B cell (primary cell): Measurements from ENCODE around the gene TAF11L13. TPM values are rescaled to one million over a fixed set of nuclear protein-coding genes. Genes with fewer than 3 reads are reported as not detected.
"Not testable (repeated sequence)": the region's sequence is repeated elsewhere in the genome, so short reads cannot be mapped to it uniquely, and the experiment has no call there.

ENCODE experiments used
- ATAC-seq: fragments of 200-7000 bp; cut with Tn5 transposase; one replicate; pipeline ENCODE4 v1.10.0; 2021; ENCODE audit warnings: low read depth, mild to moderate bottlenecking, moderate number of reproducible peaks, moderate library complexity
- CTCF ChIA-PET: fragments of 350-600 bp; sonication (Branson Sonifier 250); formaldehyde crosslinking; loops from one replicate; lab custom pipeline; 2021; ENCODE audit warnings: antibody characterized with exemption, inconsistent platforms; lab: Charles Lee
- POLR2A ChIA-PET: fragments of 350-600 bp; sonication (Branson Sonifier 250); formaldehyde crosslinking; loops from one replicate; lab custom pipeline; 2021; ENCODE audit warnings: antibody characterized with exemption; lab: Charles Lee
- DNase-seq: peaks from one replicate; pipeline ENCODE4 v3.0.0; 2013
- H2AFZ ChIP-seq: 2 replicates; pipeline ENCODE4 v1.6.1; 2012; ENCODE audit warnings: mild to moderate bottlenecking, low read depth, low read length; ENCODE audit not compliant: insufficient read depth, poor library complexity, severe bottlenecking
- H3K27ac ChIP-seq, 2 donors: 1 replicate in 1 of 2; 2 replicates in 1 of 2; pipeline ENCODE4 v1.5.1; 2012 to 2013; ENCODE audit warnings: low read length in 2 of 2, mild to moderate bottlenecking in 2 of 2, moderate library complexity in 1 of 2
- H3K27me3 ChIP-seq, 4 experiments: fragments of 200-600 bp in 1 of 4; sonication (generic) in 1 of 4; replicated peaks in 1 of 4; 1 replicate in 2 of 4; 2 replicates in 2 of 4; pipeline versions ENCODE4 v1.6.1 to v1.7.0; 2013 to 2016; ENCODE audit warnings: low read length in 3 of 4, mild to moderate bottlenecking in 2 of 4, mixed read lengths in 1 of 4, moderate library complexity in 1 of 4; ENCODE audit not compliant: insufficient read depth in 4 of 4, control insufficient read depth in 3 of 4; ENCODE audit errors: control extremely low read depth in 1 of 4
- H3K36me3 ChIP-seq, 2 experiments: replicated peaks in 1 of 2; 1 replicate in 1 of 2; 2 replicates in 1 of 2; pipeline versions ENCODE4 v1.6.1 to v1.7.1; 2013; ENCODE audit warnings: low read length in 1 of 2; ENCODE audit not compliant: insufficient read depth in 2 of 2, control insufficient read depth in 1 of 2; ENCODE audit errors: control extremely low read depth in 1 of 2, extremely low read depth in 1 of 2
- H3K4me1 ChIP-seq, 2 donors: fragments of 200-600 bp in 1 of 2; sonication (generic) in 1 of 2; 1 replicate in 1 of 2; 2 replicates in 1 of 2; pipeline versions ENCODE4 v1.5.1 to v1.6.1; 2013 to 2017; ENCODE audit warnings: low read length in 2 of 2; ENCODE audit not compliant: control insufficient read depth in 2 of 2, insufficient read depth in 2 of 2
- H3K4me2 ChIP-seq: replicated peaks from 2 replicates; pipeline ENCODE3; 2012; ENCODE audit warnings: mild to moderate bottlenecking, low read depth, low read length; ENCODE audit not compliant: poor library complexity, severe bottlenecking
- H3K4me3 ChIP-seq, 5 experiments: fragments of 200-600 bp in 1 of 5; sonication (generic) in 1 of 5; 1 replicate in 3 of 5; 2 replicates in 2 of 5; pipeline versions ENCODE4 v1.5.1 to v1.7.0; 2011 to 2016; ENCODE audit warnings: low read length in 4 of 5, mild to moderate bottlenecking in 4 of 5, low read depth in 2 of 5, control low read depth in 1 of 5, moderate library complexity in 1 of 5; ENCODE audit not compliant: insufficient read depth in 1 of 5; ENCODE audit errors: control extremely low read depth in 1 of 5, extremely low read depth in 1 of 5
- H3K79me2 ChIP-seq: fragments of 200-600 bp; sonication (generic); one replicate; pipeline ENCODE4 v1.6.0; 2016; ENCODE audit warnings: low read length; ENCODE audit not compliant: control insufficient read depth, insufficient read depth
- H3K9ac ChIP-seq: fragments of 200-600 bp; sonication (generic); 2 replicates; pipeline ENCODE4 v1.6.1; 2017; ENCODE audit warnings: mild to moderate bottlenecking, low read length, moderate library complexity
- H3K9me3 ChIP-seq, 3 donors: one replicate each; pipeline versions ENCODE4 v1.6.1 to v1.7.1; 2013; ENCODE audit warnings: low read length in 2 of 3; ENCODE audit not compliant: control insufficient read depth in 2 of 3, insufficient read depth in 1 of 3; ENCODE audit errors: control extremely low read depth in 1 of 3
- H4K20me1 ChIP-seq: 2 replicates; pipeline ENCODE4 v1.6.0; 2012; ENCODE audit warnings: mild to moderate bottlenecking, low read length; ENCODE audit not compliant: insufficient read depth, control insufficient read depth, poor library complexity, severe bottlenecking
- H3K27ac Mint-ChIP-seq: one replicate; pipeline ENCODE4 v1.8.0; 2021; ENCODE audit warnings: mixed read lengths
- H3K27me3 Mint-ChIP-seq: one replicate; pipeline ENCODE4 v1.8.0; 2021; ENCODE audit warnings: mixed read lengths
- H3K4me1 Mint-ChIP-seq: one replicate; pipeline ENCODE4 v1.8.0; 2021; ENCODE audit warnings: mixed read lengths
- H3K4me3 Mint-ChIP-seq: one replicate; pipeline ENCODE4 v1.8.0; 2021; ENCODE audit warnings: mixed read lengths
- H3K9me3 Mint-ChIP-seq: one replicate; pipeline ENCODE4 v1.8.0; 2022; ENCODE audit warnings: mixed read lengths; ENCODE audit not compliant: insufficient read depth
- WGBS: methylation state at CpG from one replicate; pipeline ENCODE4 v1.1.5; 2013; ENCODE audit warnings: missing lambda C conversion rate; ENCODE audit not compliant: insufficient coverage; 5-methylcytosine and 5-hydroxymethylcytosine counted together
- intact Hi-C: fragments of 100-400 bp; cut with micrococcal nuclease; formaldehyde crosslinking; loops from one replicate; pipeline ENCODE4 v1.10.0; 2022
- polyA plus RNA-seq: library from polyadenylated mRNA; depleted of rRNA; stranded (reverse); fragments of >200 nt; gene quantifications from 2 replicates; pipeline ENCODE4 v1.2.3, GENCODE V29; 2012
- total RNA-seq, 2 donors: library from RNA; stranded (reverse); fragments of 120-200 nt in 1 of 2; gene quantifications; 1 replicate in 1 of 2; 2 replicates in 1 of 2; pipeline versions ENCODE4 v1.2.3 to v1.2.4, GENCODE V29; 2013 to 2022

The TAF11L13 gene
- total and polyA plus RNA-seq, 2 donors (not counting 1 experiment from before 2014, with no cell fraction given), result not detected

- H3K9me3 Mint-ChIP-seq, H3K27ac Mint-ChIP-seq, H3K4me3 Mint-ChIP-seq, DNase-seq, H3K4me3 ChIP-seq, H3K36me3 ChIP-seq, H3K27ac ChIP-seq, H3K9me3 ChIP-seq, H3K27me3 Mint-ChIP-seq, H2AFZ ChIP-seq, CTCF ChIA-PET, POLR2A ChIA-PET, H4K20me1 ChIP-seq, H3K27me3 ChIP-seq, ATAC-seq, H3K4me1 Mint-ChIP-seq, H3K4me2 ChIP-seq, H3K4me1 ChIP-seq, H3K9ac ChIP-seq, intact Hi-C loops, H3K79me2 ChIP-seq: not testable (repeated sequence)
- no CpG with 5 or more reads among the region's 15 CpGs for WGBS
Observed at GRCh38 chr5:17597728-17598127, 34.2 kb upstream of the TAF11L13 start, which contains the start of gene TAF11L10. Gene TAF11L10 (minus strand): TSS chr5:17597828.

GRCh38 chr5:17603880-17604279 lies 28.0 kb upstream of the TAF11L13 start, which contains the start of gene TAF11L11:
Gene TAF11L11 (plus strand): TSS chr5:17604183.
- intact Hi-C loops, result not testable (repeated sequence)
- 54% methylated on average over 2 of the region's 6 CpGs for WGBS

More at GRCh38 chr5:17603880-17604279, 28.0 kb upstream of the TAF11L13 start, which contains the start of gene TAF11L11:
- H2AFZ ChIP-seq, H3K4me2 ChIP-seq, ATAC-seq, H3K79me2 ChIP-seq, H3K27ac ChIP-seq, H3K4me1 ChIP-seq, POLR2A ChIA-PET, H4K20me1 ChIP-seq, H3K27me3 Mint-ChIP-seq, H3K9ac ChIP-seq, H3K9me3 ChIP-seq, H3K27ac Mint-ChIP-seq, H3K4me1 Mint-ChIP-seq, CTCF ChIA-PET, DNase-seq, H3K9me3 Mint-ChIP-seq, H3K4me3 Mint-ChIP-seq, H3K4me3 ChIP-seq, H3K27me3 ChIP-seq, H3K36me3 ChIP-seq: not testable (repeated sequence)
